Measurements from ENCODE around the gene LIN52. TPM values are rescaled to one million over a fixed set of nuclear protein-coding genes. Genes with fewer than 3 reads are reported as not detected.

Gene LIN52
- total RNA-seq, 3 donors from 2014 or later = 11.1 to 13.0 (median 11.4) TPM

DNA sequence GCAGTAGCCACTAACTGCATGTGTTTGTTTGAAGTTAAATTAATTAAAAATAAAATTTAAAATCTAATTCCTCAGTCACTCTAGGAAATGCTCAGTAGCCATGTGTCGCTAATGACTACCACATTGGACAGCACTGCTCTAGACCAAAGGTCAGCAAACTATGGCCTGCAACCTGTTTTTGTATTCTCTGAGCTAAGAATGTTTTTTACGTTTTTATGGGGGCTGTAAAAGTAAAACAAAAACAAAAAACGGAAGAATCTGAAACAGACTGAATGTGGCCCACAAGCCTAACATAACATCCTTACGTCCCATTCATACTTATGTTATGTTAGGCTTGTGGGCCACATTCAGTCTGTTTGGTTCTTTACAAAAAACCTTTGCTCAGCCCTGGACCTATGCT lies 57.8 kb downstream of the LIN52 start:
- intact Hi-C loops (cut with DNase I; ENCODE audit: low total_unique reads) = no loop called here
- Histone ChIP-seq H3K27me3 (no peaks in the 10 kb centered on the region), H3K36me3 (no peaks in the 10 kb centered on the region), H3K9me3 (no peaks in the 10 kb centered on the region), H3K4me1 (no peaks in the 10 kb centered on the region), H3K27ac (no peak overlapping the region), H3K4me3 (no peak overlapping the region)
- TF ChIP-seq POLR2AphosphoS5 (IDR thresholded peaks at IDR 0.05) = no peak
- TF ChIP-seq POLR2A (IDR thresholded peaks at IDR 0.05) = no peak
- no peak for TF ChIP-seq CTCF (IDR thresholded peaks at IDR 0.05)
- DNase-seq (ENCODE audit: low spot score in 2 of 2) = no peak

DNA sequence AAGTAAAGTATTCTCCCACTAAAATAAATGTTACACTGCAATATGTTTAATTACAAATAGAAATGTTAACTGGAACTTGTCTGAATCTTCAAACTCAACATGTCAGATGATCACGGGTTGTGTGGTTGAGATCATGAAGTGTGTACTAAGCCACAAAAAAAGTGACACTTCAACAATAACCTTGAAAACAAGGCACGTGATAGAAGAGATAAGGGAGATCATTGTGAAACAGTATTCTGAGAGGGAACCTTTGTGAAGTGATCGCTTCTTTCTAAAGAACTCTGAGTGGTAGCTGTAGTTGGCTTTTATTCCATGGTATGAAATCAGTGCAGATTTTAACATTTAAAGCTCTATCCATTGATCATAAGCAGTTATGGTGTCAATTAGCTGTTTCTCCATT lies 60.0 kb downstream of the LIN52 start:
- TF ChIP-seq CTCF (IDR thresholded peaks at IDR 0.05) = no peak
- no peak for TF ChIP-seq POLR2AphosphoS5 (IDR thresholded peaks at IDR 0.05)
- no peak for TF ChIP-seq POLR2A (IDR thresholded peaks at IDR 0.05)
- intact Hi-C loops (cut with DNase I; ENCODE audit: low total_unique reads) = no loop called here
- Histone ChIP-seq H3K36me3 (no peaks in the 10 kb centered on the region), H3K27me3 (no peaks in the 10 kb centered on the region), H3K9me3 (no peaks in the 10 kb centered on the region), H3K4me3 (no peak overlapping the region), H3K4me1 (no peaks in the 10 kb centered on the region), H3K27ac (no peak overlapping the region)
- DNase-seq (ENCODE audit: low spot score in 2 of 2) = no peak

GRCh38 chr14:74147571-74147970 lies 62.8 kb downstream of the LIN52 start:
- H3K36me3 ChIP-seq = no peaks in the 10 kb centered on the region
- no peak for TF ChIP-seq POLR2AphosphoS5 (IDR thresholded peaks at IDR 0.05)
- no peak for TF ChIP-seq CTCF (IDR thresholded peaks at IDR 0.05)
- no peak for TF ChIP-seq POLR2A (IDR thresholded peaks at IDR 0.05)
- H3K9me3 ChIP-seq = no peaks in the 10 kb centered on the region
- no peak overlapping the region for H3K4me3 ChIP-seq
- H3K27me3 ChIP-seq = no peaks in the 10 kb centered on the region
- intact Hi-C loops (cut with DNase I; ENCODE audit: low total_unique reads) = no loop called here
- DNase-seq (ENCODE audit: low spot score in 2 of 2) = no peak
- H3K4me1 ChIP-seq = no peaks in the 10 kb centered on the region
- H3K27ac ChIP-seq = no peak overlapping the region

DNA sequence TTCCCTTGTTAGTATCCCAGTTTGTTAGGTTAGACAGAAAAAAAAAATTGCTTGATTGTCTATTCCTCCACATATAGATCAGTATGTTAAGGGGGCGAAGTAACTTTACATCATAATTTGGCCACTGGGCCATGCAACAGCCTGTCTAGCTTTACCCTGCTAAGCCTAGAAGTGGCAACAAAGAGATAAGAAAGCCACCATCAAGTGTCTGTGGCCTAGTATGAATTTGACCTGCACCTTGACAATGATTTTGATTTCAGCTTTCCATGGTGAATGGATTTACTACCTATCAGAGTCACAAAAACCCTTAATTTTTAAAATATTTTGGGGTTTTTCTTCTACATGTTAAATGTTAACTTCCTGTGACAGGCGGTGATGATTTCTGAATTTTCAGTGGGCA lies 63.9 kb downstream of the LIN52 start:
- intact Hi-C loops (cut with DNase I; ENCODE audit: low total_unique reads) = no loop called here
- TF ChIP-seq CTCF (IDR thresholded peaks at IDR 0.05) (no peak), POLR2AphosphoS5 (IDR thresholded peaks at IDR 0.05) (no peak), POLR2A (IDR thresholded peaks at IDR 0.05) (no peak)
- Histone ChIP-seq H3K36me3 (no peaks in the 10 kb centered on the region), H3K9me3 (no peaks in the 10 kb centered on the region), H3K27ac (no peak overlapping the region), H3K4me1 (no peaks in the 10 kb centered on the region), H3K27me3 (no peaks in the 10 kb centered on the region), H3K4me3 (no peak overlapping the region)
- DNase-seq (ENCODE audit: low spot score in 2 of 2) = no peak

GRCh38 chr14:74155287-74155686 lies 70.5 kb downstream of the LIN52 start:
- no peaks in the 10 kb centered on the region for H3K4me1 ChIP-seq
- no peak for DNase-seq (ENCODE audit: low spot score in 2 of 2)
- H3K9me3 ChIP-seq = no peaks in the 10 kb centered on the region
- intact Hi-C loops (cut with DNase I; ENCODE audit: low total_unique reads) = no loop called here
- no peaks in the 10 kb centered on the region for H3K36me3 ChIP-seq
- no peaks in the 10 kb centered on the region for H3K27me3 ChIP-seq
- H3K27ac ChIP-seq = no peak overlapping the region
- TF ChIP-seq POLR2AphosphoS5 (IDR thresholded peaks at IDR 0.05) (no peak), POLR2A (IDR thresholded peaks at IDR 0.05) (no peak), CTCF (IDR thresholded peaks at IDR 0.05) (no peak)
- H3K4me3 ChIP-seq = no peak overlapping the region

Measured in breast epithelium (tissue), 4 donors.